GM19452 (cell line): ENCODE results near the gene EHF.

Source experiments
- ATAC-seq: cut with Tn5 transposase; IDR thresholded peaks from one replicate; pipeline ENCODE4 v1.9.1; 2021; ENCODE audit not compliant: unreplicated experiment

EHF gene

DNA sequence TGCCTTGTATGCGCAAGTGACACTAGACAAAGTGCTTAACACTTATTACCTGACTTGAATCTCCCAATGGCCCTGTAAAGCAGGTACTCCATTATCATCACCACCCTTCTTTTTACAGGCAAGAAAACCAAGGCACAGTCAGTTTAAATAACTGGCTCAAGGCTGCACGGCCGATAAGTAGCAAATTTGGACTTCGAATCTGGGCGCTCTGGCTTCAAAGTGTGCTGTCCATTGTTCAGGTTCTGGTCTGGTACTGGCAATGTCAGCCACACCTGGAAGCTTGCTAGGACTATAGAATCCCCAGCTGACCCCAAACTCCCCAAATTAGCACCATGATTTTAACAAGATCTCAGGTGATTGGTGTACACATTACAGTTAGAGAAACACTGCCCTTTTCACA is 19.3 kb upstream of the EHF start:
- ATAC-seq: no peak

DNA sequence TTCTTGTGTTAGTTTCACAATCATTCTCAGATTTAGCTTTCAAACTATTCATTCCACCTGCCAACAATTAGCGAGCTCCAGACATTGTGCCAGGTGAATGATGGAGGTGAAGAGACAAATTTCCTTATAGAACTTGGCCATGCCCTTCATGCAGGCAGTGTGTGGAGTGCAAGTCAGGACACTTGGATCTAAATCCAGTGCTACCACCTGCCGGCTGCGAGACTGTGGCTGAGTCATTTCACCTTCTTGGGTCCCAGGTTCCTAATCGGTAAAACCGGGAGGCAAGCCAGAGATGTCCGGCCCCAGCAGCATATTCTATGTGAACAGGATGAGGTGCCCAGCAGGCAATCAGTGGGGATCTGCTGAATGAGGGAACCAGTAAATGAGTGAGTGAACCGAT is 18.6 kb upstream of the EHF start:
- ATAC-seq: no peak

DNA sequence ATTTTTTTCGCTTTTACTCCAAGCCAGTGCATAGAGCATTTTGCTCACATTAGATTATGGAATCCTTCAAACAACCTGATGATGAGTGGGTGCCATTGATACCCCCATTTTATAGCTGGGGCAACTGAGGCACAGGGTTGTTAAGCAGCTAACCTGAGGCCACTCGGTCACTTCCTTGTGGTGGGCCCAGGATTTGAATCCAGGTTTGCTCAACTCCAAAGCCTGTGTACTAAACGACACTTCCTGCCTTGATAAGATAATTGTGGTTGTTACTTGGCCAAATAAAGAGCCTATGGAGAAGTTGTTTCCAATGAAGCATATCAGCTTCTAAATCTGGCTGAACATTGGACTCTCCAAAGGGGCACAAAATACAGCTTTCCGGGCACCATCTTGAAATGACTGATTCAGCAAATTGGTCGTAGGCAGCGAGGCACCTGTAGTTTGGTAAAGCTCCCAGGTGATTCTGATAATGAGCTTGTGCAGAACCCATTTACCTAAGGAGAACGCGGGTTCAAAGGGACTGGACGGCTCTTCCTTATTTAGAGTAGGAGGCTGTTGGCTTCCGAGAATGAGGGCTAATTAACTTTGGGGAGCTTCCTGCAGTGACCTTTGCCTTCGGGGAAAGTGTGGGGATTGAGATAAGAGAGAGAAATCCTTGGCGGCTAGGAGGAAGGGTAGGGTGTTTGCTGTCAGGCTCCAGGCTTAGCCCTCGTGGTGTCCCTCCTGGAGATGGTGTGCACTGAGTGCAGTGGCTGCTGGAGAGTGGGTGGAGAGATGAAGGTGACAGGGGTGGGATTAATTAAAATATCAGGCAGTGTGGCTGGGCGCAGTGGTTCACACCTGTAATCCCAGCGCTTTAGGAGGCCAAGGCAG is 17.5 kb upstream of the EHF start:
- no peak for ATAC-seq

DNA sequence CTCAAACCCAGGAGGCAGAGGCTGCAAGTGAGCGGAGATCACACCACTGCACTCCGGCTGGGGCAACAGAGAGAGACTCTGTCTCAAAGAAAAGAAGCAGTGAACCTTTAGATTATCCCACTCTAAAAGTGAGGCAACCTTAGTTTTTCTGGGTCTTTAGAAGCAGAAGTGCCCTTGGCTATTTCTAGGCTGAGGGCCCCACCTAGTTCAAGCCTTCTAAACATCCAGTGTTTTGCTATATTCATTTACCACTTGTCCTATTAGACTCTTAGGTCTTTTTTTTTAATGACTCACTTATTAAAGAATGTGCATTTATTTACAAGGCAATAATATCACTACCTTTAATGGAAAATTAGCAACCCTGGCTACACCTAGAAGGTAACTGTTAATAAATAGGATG is 16.7 kb upstream of the EHF start:
- ATAC-seq: no peak

DNA sequence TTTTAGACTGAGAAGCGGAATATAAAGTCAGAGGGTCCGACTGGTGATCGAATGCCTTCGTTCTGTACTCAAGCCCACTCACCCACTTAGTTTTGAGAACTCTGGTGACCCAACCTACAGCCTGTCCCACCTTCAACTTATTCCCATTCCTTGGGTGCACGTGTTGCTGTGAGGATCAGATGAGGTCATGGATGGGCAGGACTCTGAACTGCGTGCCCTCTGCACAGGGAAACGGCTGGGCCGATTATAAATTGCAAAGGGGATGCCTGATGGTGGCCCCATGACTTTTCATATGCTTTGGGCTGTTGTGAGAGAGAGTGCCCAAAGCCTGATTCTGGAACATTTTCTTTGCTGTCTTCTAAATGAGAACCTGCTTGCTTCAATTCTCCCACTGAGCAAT is 16.0 kb upstream of the EHF start:
- ATAC-seq: no peak

DNA sequence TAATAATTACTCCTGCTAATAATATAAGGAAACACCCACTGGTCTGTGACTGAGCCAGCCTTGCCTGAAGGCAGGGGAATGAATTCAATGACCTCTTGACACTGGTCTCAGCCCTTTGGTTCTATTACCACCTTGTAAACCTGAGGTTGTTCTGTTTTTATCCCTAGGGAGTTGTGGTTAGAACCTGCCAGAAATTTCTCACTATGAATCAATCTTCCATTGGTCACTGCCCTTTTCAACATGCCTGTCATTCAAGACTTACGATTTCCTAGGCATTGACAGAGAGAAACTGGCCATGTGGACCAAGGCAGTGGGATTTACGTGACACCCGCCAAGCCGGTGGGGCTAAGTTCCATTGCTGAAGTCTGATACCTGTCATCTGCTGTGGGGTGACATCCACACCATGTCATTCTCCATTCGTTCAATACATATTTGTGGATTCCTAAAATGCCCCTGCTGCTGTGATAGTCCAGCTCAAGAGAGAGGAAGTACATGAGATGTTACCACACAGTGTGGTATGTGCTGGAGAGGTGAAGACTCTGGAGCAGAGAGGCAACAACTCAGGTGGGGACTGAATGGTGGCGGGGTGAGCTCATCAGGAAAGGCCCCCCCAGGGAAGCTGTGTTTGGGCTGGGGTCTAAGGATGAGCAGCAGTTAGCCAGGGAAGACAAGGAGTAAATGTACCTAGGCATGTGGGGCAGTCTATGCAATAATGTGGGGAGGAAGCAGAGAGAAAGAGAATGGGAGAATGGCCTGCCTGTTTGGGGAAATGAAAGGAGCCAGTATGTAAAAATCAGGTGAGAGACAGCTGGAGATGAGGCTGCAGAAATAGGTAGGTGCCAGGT is 15.2 kb upstream of the EHF start:
- ATAC-seq: no peak

DNA sequence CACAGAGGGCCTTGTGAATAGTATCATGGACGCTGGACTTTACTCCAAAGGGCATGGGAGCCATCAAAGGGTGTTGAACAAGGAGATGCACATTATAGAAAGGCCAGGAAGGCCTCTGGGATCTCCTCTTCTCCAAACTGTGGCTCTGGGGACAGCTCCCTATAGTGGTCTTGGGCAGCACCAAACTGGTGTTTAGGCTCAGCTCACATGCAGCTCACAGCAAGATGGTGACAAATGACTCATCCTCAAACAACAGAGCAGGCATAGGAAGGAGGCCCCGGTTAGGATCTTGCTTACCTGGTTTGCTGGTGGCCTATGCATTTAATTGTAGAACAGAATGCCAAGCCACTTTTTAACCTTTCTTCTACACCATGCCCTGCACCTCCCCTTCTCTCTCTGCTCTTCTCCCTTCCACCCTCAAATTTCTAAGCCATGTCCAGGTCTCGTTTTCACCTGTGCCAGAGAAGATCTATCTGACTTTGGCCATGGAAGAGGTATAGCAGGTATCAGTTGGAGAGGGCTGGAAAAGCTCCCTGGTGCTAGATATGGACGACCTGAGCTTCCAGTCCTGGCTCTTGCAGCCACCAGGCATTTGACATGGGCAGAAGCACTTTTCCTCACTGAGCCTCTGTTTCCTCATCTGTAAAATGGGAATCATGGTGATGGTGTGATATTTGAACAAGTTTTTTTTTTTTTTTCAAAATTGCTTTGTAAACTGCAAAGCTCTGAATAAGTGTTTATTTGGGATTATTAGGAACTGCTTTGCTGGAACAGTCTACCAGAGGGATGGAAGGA is 14.4 kb upstream of the EHF start:
- no peak for ATAC-seq

DNA sequence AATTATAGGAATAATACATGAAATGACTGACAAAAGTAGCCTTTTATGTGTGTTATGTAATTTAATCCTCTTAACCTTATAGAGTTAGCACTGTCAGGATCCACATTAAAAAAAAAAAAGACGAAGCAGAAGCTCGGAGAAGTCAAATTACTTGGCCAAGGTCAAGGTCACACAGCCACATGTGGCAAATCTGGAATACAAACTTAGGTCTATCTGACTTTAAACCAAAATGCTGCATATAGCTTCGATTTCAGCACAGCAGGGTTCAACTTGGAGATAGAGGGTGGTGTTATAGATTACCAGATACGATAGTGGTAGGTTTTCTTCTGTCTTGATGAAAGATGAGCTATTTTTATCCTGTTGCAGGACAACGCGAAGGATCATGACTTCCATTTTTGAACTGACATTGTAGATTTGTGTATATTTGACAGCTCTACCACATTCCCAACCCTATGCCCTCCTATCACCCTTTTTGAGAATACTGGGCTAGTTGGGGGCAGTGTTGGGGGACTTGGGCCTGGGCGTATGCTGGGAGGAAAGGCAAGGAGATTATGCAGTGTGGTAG is 11.6 kb upstream of the EHF start:
- no peak for ATAC-seq

DNA sequence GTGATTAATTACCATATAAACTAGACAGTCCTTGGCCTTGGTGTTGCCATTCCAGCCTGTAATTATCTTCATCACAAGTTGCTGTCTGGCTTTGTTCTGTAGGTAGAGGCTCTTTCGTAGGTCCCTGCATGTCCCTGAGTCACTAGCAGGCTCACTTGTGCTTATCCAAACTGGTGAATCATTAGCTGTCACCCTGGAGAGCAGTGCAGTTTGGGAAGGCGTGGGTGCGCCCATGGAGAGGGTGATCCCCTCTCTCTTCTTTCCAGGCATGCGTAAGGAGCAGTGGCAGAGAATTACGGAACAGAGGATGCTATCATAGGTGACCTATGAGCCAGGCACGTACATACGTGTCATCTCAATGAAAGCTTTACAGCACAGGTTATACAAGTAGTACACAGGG is 11.0 kb upstream of the EHF start:
- ATAC-seq: no peak

DNA sequence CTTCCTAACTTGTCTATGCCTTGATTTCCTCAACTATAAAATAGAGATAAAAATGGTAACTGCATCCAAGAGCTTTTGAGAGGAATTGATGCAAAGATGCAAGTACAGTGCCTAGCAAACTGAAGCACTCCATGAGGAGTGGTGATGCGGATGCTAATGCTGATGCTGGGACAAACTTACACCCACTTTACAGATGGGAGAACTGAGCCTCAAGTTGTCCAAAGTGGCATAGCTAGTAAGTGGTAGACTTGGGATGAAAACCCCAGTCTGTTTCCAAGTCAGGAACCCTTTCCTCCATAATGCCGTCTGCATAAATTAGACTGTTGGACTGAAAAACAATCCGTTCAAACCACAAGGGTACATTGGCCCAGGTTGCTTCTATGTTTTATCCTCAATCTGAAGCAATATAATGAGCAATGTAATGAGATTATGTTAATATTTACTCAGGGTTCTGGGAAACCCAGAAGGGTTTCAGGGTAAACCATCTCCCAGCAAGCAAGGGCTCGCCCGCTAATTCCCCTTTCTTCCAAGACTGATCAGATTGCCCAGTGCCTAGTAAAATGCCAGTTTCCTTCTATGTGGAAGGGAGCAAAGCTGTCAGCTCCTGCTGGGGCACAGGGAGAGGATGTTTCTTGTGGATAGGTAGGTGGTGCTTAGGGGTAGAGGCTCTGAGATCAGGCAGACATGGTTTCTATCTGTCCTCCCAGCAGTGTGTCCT is 10.4 kb upstream of the EHF start:
- ATAC-seq: no peak

DNA sequence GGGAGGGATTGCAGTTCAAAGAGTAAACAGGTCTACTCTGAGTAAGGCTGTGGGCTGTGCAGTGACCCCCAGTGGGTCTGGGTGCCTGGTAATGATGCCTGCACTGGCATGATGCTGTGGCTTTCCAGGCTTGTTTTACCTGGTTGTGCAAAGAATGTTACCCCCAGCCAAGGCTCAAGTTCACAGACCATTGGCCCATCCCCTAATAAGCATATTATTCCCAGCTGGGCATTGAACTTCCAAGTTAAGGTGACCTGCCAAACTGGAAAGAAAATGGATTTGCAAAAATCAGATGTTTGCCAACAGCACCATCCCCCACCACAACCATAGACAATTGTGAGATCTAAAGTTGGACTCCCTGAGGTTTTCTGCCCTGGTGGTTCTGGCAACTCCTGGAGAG is 7.9 kb upstream of the EHF start:
- peak; percentile 13 for ATAC-seq

DNA sequence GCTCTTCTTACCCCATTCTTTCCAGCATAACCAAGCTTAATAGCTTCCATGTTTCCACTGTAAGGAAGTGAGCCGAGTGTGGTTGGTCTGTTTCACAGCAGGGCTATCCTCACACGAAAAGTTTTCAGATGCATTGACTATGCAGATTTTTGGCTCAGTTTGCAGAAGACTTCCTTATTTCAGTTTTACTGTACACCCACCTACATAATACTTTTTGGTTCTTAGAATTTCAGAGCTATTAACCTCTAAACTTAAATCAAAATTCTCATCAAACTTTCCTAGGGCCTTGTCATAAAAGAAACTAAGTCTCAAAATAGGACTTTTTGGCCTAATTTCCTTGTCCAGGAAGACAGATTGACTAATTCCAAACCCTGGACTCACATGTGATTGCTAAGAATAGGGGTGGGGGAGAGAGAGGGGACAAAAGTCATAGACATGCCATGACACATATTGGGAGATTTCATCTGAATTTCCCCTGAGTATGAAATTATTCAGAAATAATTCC is 7.3 kb upstream of the EHF start:
- peak; percentile 75 for ATAC-seq

DNA sequence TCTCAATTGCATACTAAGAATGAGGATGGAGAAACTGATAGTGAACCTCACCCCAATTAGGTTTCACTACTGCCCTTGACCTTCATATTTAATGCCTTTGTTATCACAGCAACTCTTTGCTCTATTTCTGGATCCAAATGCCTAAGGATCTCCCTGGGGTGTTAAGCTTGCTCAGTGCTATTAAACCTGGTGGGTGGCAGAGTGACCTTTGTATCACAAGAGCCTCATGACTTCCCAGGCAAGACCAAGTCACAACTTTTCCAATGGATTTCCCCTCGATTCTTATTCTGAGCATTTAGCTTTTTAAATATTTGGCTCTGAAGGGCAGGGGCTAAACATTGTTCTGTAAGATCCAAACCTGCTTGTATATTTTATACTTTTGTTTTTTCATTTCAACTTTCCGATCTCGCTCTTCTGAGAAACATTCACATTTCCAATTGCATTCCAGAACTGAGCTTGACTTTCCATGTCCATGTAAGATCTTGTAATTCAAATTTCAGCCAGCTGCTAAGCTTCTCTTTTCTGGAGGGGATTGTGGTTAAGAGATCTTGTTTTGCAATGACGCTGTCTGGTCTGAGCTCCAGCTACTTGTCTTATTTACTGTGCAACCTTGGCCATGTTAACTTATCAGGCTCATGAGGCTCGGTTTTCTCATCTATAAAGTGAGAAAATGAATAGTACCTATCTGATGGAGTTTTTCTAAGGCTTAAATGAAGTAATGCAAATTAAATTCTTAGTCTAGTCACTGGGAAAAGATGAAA is 6.4 kb upstream of the EHF start:
- ATAC-seq: no peak

DNA sequence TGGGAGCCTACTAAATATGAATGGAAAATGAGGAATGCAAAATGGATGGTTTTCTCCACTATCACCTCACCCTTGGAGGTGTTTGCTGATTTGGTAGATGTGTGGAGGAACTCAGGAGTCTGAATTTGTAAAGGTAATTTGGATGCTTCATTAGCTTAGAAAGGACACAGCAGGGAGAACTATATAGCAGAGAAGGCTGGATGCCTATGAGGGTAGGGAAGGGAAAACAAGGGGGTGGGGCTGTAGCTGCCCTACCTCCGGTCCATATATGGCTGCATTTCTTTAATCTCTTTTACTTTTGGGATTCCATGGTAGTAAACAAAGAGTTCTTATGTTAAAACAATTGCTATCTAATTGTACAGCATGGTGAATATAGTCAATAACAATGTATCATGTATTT is 4.8 kb upstream of the EHF start:
- ATAC-seq: no peak

DNA sequence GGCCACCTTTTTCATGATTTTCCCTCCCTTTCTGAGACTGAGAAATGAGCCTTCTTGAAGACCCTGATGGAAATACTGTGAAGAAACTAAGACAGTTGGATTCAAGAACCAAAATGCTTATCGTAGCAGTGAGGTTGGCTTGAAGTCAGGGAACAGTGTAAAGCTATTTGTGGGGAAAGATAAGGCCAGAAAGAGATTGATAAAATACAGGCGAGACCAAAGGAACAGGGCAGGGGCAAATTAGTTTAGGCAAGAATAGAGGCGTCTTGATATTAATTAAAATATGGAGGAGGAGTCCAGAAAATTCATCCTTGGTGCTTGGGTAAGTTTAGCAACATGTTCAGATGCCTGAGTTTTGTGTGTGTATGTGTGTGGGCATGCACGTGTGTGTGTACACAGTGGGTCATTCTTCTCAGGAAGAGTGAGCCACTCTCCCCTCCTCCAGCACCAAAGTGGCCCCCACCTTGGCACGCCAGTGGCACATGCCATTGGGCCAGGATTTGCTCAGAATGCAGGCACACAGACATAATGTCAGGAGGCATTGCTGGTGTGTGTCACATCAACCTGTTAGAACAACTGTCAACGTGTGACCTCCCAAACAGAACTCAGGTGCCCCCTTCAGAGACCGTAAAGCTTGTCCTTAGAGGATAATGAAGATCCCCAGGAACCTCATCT is 3.9 kb upstream of the EHF start:
- ATAC-seq: no peak

DNA sequence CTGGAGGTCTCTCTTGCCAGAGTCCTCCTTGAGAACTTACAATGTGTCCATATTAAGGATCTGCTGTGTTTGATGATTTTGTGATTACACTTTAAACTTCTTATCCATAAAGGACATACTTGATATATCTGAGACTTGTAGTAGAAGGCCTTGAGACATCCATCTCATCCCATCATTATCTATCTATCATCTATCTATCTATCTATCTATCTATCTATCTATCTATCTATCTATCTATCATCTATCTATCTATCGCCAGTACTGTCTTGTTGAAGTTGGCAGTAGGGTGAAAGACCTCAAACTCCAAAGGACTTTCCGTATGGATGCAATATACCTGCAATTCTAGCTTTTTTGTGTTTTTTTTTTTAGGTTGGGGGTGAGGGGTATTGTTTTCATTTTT is 2.5 kb upstream of the EHF start:
- no peak for ATAC-seq

DNA sequence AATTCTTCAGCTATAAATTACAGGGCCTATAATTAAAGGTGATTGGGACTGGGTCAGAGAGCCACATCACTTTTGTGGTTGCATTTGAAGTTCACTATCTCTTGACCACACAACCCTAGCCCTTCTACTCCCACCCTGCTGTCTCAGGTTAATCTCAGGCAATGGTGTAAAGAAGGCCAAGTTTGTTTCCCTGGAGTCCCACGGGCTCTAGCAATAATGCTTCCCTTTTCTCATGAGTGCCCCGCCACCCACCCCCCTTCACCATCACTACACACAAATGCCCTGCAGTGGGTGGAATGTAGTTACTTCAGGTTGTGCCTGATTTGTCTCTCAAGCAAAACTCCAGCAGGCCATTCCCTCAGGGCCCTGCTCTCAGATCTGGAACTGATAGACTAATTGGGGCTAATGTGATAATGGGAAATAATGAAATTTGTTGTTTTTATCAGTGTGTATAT is 1.8 kb upstream of the EHF start:
- ATAC-seq: no peak

DNA sequence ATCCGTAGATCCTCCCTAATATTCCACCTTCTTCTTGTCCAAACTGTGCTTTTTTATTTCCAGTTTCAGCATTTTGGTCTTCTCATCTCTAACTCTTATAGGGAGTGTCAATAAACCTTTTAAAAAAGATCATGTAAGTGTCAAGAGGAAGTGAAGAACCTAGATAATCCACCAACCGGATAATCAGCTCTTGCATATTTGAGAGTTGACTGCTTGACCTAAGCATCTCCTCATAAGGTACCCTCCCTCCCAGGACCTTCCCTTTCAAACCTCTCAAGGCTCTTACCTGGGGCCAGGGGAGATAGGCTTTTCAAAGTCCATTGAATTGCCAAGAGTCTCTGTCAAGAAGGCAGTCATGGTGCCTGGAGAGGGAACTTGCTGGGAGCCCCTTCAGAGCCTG is 691 bp upstream of the EHF start:
- no peak for ATAC-seq

DNA sequence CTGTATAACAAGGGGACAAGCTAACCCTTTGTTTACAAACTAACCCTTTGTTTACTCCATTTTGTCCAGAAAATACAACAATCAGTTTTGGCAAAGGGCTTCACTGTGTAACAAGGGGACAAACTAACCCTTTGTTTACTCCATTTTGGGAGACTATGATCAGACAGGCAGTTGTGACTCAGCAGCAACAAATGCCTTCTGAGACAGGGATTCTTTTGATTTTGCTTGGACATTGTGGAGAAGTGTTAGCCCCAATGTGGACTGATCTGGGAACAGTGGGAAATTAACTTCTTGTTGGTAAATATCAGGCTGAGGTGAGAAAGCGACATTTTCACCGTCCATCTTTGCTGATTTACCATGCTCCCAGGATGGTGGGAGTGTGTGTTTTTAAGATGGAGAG is 983 bp downstream of the EHF start:
- no peak for ATAC-seq
